MM.1S (cell line): ENCODE data around the gene UFC1.

ENCODE experiments used
- CTCF ChIP-seq: fragments of 300-600 bp; sonication (generic); IDR thresholded peaks from 2 replicates; pipeline ENCODE4 v1.5.1; 2016; ENCODE audit warnings: antibody characterized with exemption, low read length, mixed read lengths
- EZH2 ChIP-seq: fragments of 300-600 bp; sonication (generic); optimal IDR thresholded peaks from 2 replicates; pipeline ENCODE3; 2017; ENCODE audit warnings: low read depth, mild to moderate bottlenecking, antibody characterized with exemption, low read length, mixed read lengths

GRCh38 chr1:161164901-161165610, 11.3 kb downstream of the UFC1 start:
- TF ChIP-seq EZH2 (no peak), CTCF (no peak)
